GM12875 (cell line): ENCODE data around the gene DDAH1.

Experiments
- H3K4me3 ChIP-seq: one replicate; pipeline ENCODE4 v1.5.1; 2011; ENCODE audit warnings: low read depth, low read length, control low read depth
- CTCF ChIP-seq: IDR thresholded peaks from 2 replicates; pipeline ENCODE4 v1.5.1; 2011; ENCODE audit warnings: low read depth, mild to moderate bottlenecking, control low read depth, inconsistent platforms, low read length, moderate library complexity, borderline replicate concordance; ENCODE audit not compliant: insufficient read depth

Gene DDAH1

GRCh38 chr1:85409516-85409915, 55.4 kb downstream of the DDAH1 start:
- TF ChIP-seq CTCF: no peak
- H3K4me3 ChIP-seq: no peak overlapping the region

GRCh38 chr1:85407746-85408377, 57.1 kb downstream of the DDAH1 start:
- H3K4me3 ChIP-seq: no peak overlapping the region
- no peak for TF ChIP-seq CTCF

- no peak for TF ChIP-seq CTCF
- no peak overlapping the region for H3K4me3 ChIP-seq
These were observed 57.9 kb downstream of the DDAH1 start for GRCh38 chr1:85406887-85407533.

- no peak overlapping the region for H3K4me3 ChIP-seq
- TF ChIP-seq CTCF: no peak
These were observed 58.9 kb downstream of the DDAH1 start for GRCh38 chr1:85406081-85406480.

DNA sequence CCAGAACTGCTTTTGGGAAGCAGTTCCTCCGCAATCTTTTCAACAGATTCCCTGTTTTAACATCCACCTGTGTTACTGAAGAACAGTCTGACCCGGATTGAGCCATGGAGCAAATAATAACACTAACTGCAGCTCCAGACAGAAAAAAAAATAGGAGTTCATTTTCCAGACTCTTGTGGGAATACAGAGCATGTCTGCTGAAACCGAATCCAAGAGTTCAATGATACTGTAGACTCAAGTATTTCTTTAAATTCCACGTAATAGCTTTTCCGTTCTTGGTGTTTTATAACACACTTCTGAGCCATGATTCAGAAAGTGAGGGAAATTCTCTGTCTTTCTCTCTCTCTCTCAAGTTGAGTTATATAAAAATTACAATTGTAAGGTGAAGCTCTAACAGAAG, 60.6 kb downstream of the DDAH1 start:
- no peak overlapping the region for H3K4me3 ChIP-seq
- no peak for TF ChIP-seq CTCF

- H3K4me3 ChIP-seq: no peak overlapping the region
- no peak for TF ChIP-seq CTCF
These were observed 66.4 kb downstream of the DDAH1 start for GRCh38 chr1:85398391-85399064.
